ENCODE results near the gene CACNA1C.

Gene CACNA1C

GRCh38 chr12:2080604-2081003, 27.8 kb downstream of the CACNA1C start:
- Histone ChIP-seq H3K36me3 (ENCODE audit: insufficient read depth) (no peaks in the 10 kb centered on the region), H4K20me1 (ENCODE audit: insufficient read depth) (no peaks in the 10 kb centered on the region), H3K4me3 (IDR thresholded peaks at IDR 0.05; ENCODE audit: insufficient read depth, low read depth, low read length) (no peak overlapping the region), H3K9ac (no peak overlapping the region), H3K79me2 (ENCODE audit: insufficient read depth, low read depth) (no peaks in the 10 kb centered on the region), H3K27me3 (ENCODE audit: insufficient read depth, low read depth) (no peaks in the 10 kb centered on the region), H3K4me1 (ENCODE audit: low read depth, poor library complexity, severe bottlenecking) (no peaks in the 10 kb centered on the region), H2AFZ (ENCODE audit: low read depth) (no peak overlapping the region), H3K4me2 (no peak overlapping the region), H3K27ac (no peak overlapping the region)
- TF ChIP-seq CTCF (conservative IDR thresholded peaks at IDR 0.05; ENCODE audit: low read depth, low read length): no peak

- H3K4me1 ChIP-seq (ENCODE audit: low read depth, poor library complexity, severe bottlenecking): no peaks in the 10 kb centered on the region
- no peaks in the 10 kb centered on the region for H3K79me2 ChIP-seq (ENCODE audit: insufficient read depth, low read depth)
- H3K4me3 ChIP-seq (IDR thresholded peaks at IDR 0.05; ENCODE audit: insufficient read depth, low read depth, low read length): no peak overlapping the region
- H3K36me3 ChIP-seq (ENCODE audit: insufficient read depth): no peaks in the 10 kb centered on the region
- H3K27me3 ChIP-seq (ENCODE audit: insufficient read depth, low read depth): no peaks in the 10 kb centered on the region
- H3K27ac ChIP-seq: no peak overlapping the region
- no peak overlapping the region for H3K4me2 ChIP-seq
- H2AFZ ChIP-seq (ENCODE audit: low read depth): no peak overlapping the region
- no peaks in the 10 kb centered on the region for H4K20me1 ChIP-seq (ENCODE audit: insufficient read depth)
- H3K9ac ChIP-seq: no peak overlapping the region
- no peak for TF ChIP-seq CTCF (conservative IDR thresholded peaks at IDR 0.05; ENCODE audit: low read depth, low read length)
Observed at GRCh38 chr12:2082321-2082720, 29.5 kb downstream of the CACNA1C start.

GRCh38 chr12:2083008-2083407, 30.2 kb downstream of the CACNA1C start:
- Histone ChIP-seq H2AFZ (ENCODE audit: low read depth) (no peak overlapping the region), H3K4me1 (ENCODE audit: low read depth, poor library complexity, severe bottlenecking) (no peaks in the 10 kb centered on the region), H3K4me3 (IDR thresholded peaks at IDR 0.05; ENCODE audit: insufficient read depth, low read depth, low read length) (no peak overlapping the region), H3K27ac (no peak overlapping the region), H3K27me3 (ENCODE audit: insufficient read depth, low read depth) (no peaks in the 10 kb centered on the region), H3K9ac (no peak overlapping the region), H3K79me2 (ENCODE audit: insufficient read depth, low read depth) (no peaks in the 10 kb centered on the region), H3K36me3 (ENCODE audit: insufficient read depth) (no peaks in the 10 kb centered on the region), H4K20me1 (ENCODE audit: insufficient read depth) (no peaks in the 10 kb centered on the region), H3K4me2 (no peak overlapping the region)
- no peak for TF ChIP-seq CTCF (conservative IDR thresholded peaks at IDR 0.05; ENCODE audit: low read depth, low read length)

- TF ChIP-seq CTCF (conservative IDR thresholded peaks at IDR 0.05; ENCODE audit: low read depth, low read length): no peak
- no peak overlapping the region for H3K27ac ChIP-seq
- H3K4me1 ChIP-seq (ENCODE audit: low read depth, poor library complexity, severe bottlenecking): no peaks in the 10 kb centered on the region
Observed at GRCh38 chr12:2083561-2083960, 30.8 kb downstream of the CACNA1C start.

More at GRCh38 chr12:2083561-2083960, 30.8 kb downstream of the CACNA1C start:
- Histone ChIP-seq H3K36me3 (ENCODE audit: insufficient read depth) (no peaks in the 10 kb centered on the region), H3K9ac (no peak overlapping the region), H2AFZ (ENCODE audit: low read depth) (no peak overlapping the region), H3K79me2 (ENCODE audit: insufficient read depth, low read depth) (no peaks in the 10 kb centered on the region), H4K20me1 (ENCODE audit: insufficient read depth) (no peaks in the 10 kb centered on the region), H3K4me3 (IDR thresholded peaks at IDR 0.05; ENCODE audit: insufficient read depth, low read depth, low read length) (no peak overlapping the region), H3K27me3 (ENCODE audit: insufficient read depth, low read depth) (no peaks in the 10 kb centered on the region), H3K4me2 (no peak overlapping the region)
